Stimulated activated CD4-positive, alpha-beta T cell treated with anti-CD3 and anti-CD28 coated beads, Interleukin-12 subunit alpha, Interleukin-12 subunit beta, amount 100 ng/mL, for 4 hours (primary cell): Measurements from ENCODE around the gene B3GAT2.
A peak's percentile ranks its signal among the peaks of the same experiment; 100 is the strongest.

Experiments used
- DNase-seq: peaks from one replicate; pipeline ENCODE4 v3.0.0-alpha.2; 2020

B3GAT2 gene

DNA sequence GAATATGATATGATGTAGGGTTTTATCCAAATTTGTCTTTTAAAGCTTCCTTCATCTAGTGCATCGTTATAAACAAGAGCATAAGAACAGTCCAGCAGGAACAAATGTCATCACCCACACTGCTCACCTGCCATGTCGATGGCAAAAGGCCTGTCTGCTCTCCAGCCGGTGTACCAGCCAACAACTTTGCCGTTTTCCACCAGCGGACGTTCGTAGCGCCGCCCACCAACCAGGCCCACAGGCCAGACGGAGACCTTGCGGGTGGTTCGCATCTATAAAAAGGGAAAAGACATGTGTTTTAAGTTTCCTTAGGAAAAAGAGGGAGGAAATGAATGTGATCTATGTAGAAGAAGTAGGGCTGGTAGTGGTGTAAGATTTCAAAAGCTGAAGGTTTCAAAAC lies 62.9 kb downstream of the B3GAT2 start:
- DNase-seq, result no peak

GRCh38 chr6:70889270-70889669 lies 67.6 kb downstream of the B3GAT2 start:
- no peak for DNase-seq

DNA sequence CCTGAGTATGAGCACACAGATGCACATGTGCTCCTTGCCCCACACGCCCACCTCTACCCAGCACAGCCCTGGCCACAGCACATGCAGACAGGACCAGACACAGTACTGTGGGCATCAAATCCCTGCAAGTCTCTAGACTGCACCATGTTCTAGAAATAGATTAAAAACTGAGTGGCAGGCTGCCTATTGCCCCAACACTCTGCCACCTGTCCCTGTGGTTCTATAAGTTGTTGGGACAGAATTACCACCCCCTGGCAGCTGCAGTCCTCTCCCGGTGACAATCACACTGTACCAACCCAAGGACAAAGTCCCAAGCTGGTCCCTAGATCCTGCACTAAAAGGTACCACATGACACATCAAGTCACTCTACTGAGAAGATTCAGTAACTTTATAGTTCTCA lies 70.2 kb downstream of the B3GAT2 start:
- no peak for DNase-seq

DNA sequence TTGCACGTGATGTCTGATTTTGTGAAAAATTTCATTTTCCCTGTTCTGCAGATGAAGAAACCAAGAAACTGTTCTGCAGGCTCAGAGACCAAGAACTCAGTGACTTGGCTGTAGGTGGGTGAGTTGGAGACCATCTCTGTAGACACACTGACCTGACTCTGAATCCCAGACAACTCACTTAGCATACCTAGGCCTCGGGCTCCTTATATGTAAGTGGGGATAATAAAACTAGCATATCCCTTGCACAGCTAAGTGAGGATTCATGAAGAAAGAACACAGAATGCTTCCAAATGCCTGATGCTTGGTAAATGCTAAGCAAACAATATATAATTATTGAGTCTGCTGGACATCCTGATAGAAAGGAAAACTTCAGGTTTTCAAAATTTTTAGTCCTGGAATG lies 70.8 kb downstream of the B3GAT2 start:
- DNase-seq, result no peak

GRCh38 chr6:70884074-70884983 lies 72.5 kb downstream of the B3GAT2 start:
- DNase-seq, result peak; percentile 45

- no peak for DNase-seq
Measured at GRCh38 chr6:70879496-70879895, 77.4 kb downstream of the B3GAT2 start.

- no peak for DNase-seq
Measured at GRCh38 chr6:70874181-70874913, 82.5 kb downstream of the B3GAT2 start.

GRCh38 chr6:70872469-70872868 lies 84.4 kb downstream of the B3GAT2 start:
- DNase-seq, result no peak

GRCh38 chr6:70864401-70864800 lies 92.5 kb downstream of the B3GAT2 start:
- DNase-seq, result no peak

- DNase-seq, result no peak
Measured at GRCh38 chr6:70863343-70863742, 93.5 kb downstream of the B3GAT2 start.

GRCh38 chr6:70860920-70861319 lies 95.9 kb downstream of the B3GAT2 start:
- DNase-seq, result no peak

DNA sequence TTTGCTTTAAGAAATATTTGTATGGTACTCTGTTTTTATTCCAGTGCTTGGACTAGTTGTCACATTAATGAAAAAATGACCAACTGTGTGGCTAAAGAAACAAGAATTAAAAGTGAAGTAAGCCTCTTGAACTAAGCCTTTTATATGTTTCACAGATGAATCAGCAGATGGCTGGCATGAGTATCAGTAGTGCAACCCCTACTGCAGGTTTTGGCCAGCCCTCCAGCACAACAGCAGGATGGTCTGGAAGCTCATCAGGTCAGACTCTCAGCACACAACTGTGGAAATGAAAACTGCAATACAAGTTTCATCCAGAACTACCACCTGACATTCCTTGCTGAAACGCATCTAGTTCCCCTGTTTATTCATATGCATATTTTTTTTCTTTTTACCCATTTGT lies 96.8 kb downstream of the B3GAT2 start:
- no peak for DNase-seq

GRCh38 chr6:70857387-70858077 lies 99.3 kb downstream of the B3GAT2 start:
- no peak for DNase-seq

DNA sequence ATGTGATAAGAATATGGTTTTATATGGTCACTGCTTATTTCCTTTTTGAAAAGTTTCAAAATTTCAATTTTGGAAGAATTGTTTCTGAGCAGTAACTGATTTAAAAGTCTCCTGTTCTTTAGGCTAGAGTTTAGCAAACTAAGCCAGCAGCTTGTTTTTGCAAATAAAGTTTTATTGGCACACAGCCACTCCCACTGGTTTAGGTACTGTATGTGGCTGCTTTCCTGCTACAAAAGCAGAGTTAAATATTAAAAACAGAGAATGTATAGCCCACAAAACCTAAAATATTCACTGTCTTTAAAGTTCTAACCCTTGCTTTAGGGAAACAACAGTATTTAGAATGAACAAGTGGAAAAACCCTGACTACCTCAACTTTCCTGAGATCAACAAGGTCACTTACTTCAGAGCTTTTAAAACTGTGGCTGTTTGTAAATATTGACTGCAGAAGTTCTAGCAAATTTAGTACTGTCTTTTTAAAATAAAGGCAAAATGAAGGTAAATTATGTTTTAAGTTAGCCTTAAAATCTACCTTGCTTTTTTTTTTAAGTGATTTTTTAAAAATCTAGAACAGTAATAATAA lies 104.1 kb downstream of the B3GAT2 start:
- DNase-seq, result no peak

DNA sequence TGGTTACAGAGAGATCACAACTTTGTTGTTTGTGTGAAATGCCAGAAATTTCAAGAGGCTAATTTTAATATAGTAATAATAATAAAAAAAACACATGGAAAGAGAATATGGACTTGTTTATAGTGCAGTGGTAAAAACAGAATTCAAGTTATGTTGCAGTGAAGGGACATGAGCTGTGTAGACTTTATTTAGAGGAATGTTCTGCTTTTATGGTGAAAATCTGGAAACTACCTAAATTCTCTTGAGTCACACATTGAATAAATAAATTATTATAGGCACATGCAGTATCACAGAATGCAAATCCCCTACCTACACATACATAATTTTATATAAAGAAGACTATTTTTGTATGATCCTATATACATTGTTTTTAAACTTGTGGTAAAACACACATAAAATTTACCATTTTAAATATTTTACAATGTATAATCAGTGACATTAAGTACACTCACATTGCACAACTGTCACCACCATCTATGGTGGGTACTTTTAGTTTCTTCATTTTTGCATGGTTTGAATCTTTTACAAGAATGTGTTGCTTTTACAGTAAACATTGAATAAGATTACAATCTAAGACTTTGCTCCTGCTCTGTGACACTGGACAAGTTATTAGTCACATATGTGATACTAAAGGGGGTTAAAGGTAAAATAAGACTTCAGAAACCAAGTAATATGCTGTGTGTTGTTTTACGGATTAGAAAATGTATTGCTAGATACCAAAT lies 107.4 kb downstream of the B3GAT2 start:
- DNase-seq, result no peak

GRCh38 chr6:70847106-70848084 lies 109.5 kb downstream of the B3GAT2 start:
- no peak for DNase-seq

GRCh38 chr6:70846207-70846835 lies 110.5 kb downstream of the B3GAT2 start:
- DNase-seq, result no peak

DNA sequence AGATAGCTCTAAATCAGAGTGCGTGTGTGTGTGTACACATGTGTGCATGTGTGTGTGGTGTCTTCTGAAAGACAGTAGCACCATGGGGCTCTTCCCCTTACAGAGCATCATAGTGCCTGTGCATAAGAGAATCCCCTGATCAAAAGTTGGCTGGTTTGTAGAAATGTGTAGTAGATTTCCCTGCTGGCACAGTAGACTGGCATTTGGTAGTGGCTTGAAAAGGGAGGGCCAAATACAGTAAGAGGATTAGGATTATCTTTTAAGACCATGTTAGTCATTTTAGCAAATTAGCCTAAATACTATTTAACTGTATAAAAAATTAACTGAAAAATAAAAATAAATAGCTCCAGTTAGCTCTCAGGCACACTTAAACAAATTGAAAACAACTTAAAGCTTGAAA lies 112.6 kb downstream of the B3GAT2 start:
- no peak for DNase-seq

DNA sequence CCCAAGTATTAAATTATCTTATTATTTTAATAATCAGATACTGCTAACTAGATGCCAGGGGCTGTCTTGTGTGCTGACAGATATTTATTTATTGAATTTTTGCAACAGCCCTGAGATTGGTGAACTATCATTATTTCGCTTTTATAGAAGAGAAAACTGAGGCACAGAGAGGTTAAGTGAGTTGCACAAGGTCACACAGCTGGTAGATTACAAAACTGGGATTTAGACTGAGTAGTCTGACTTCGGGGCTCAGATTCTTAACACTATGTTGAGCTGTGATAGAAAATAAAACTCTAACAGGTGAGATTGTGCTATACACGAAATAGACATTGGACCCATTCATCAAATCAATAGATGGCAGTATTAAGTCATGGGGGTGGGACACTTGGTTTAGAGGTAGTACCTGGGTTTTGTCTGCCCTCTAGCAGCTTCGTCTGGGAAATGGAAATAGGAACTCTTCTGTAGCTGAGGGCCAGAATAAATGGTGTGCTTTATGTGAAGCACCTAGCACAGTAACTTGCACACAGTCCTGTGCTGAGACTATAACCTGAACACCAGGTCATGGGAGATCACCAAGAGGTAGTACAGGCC lies 113.4 kb downstream of the B3GAT2 start:
- no peak for DNase-seq

DNA sequence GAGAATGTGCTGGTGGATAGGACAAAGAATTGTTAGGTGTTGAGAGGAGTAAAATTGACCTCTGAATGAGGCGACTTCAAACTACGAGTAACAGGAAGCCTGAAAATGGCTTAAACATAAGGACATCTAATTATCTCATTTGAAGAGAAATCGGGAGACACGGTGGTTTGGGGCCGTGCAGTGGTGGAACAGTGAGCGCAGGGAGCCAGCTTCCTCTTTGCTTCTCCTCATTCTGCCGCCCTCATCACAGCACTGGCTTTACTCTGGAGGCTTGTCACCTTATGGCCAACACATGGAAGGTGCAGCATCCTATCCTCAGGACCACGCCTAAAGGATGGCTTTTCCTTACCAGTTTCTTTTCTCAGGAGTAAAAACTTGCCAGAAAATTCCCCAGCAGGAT lies 114.3 kb downstream of the B3GAT2 start:
- DNase-seq, result no peak
